GM13976 (cell line): ENCODE measurements around the gene NAT14.

Source experiments
- DNase-seq: peaks from one replicate; pipeline ENCODE4 v3.0.0; 2012; ENCODE audit warnings: low spot score
- in situ Hi-C: fragments of 300-500 bp; cut with MboI; formaldehyde crosslinking; loops from one replicate; pipeline ENCODE4 v1.12.0; 2022; ENCODE audit warnings: low sequenced_read_pairs, mixed read lengths, inconsistent platforms; ENCODE audit not compliant: unreplicated experiment
- TF ChIP-seq, protein P1 (sequence below): IDR thresholded peaks from 2 replicates; pipeline ENCODE4 v1.5.1; 2012; ENCODE audit warnings: borderline replicate concordance, mild to moderate bottlenecking; ENCODE audit not compliant: insufficient read depth; ENCODE audit errors: extremely low read depth, missing control alignments, control extremely low read depth

NAT14 gene

DNA sequence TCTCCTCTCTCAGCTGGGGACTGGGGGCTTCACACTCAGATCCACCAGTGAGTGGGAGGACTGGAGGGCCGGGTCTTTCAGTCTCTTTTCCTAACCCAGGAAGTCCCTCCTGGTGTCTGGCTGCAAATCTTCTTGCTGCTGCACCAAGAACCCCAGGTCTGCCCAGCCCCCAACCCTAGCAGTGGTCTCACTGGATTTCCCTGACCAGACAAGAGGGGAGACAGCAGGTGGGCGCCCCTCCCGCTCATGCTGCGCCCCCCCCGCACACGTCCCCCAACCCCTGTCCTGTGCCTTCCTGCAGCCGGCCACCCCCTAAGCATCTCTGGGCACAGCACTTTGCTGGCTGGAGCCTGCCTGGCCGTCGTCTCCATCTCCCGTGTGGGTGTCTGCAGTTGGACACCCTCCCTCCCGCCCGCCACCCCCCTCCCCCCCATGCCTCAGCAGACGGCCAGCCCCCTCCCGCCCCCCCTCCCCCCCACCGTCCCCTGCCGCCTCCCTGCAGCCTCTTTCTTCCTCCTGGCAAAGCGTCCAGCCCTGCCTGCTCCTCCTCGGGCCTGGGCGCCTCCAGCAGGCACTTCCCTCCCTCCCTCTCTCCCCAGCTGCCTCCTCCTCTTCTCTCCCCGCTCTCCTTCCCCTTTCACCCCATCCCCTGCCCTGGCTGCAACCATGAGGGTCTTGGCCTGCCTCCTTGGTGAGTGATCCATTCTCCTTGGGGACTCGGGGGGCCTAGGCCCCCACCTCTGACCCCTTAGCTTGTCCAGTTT, 3.1 kb downstream of the NAT14 start, which contains the start of gene SSC5D:
Gene SSC5D, plus strand, starts transcription at position 513 of the 764 bp plus-strand sequence. Its CDS starts 154 bp downstream, at position 667.
- in situ Hi-C loops, result no loop called here
- TF ChIP-seq, protein P1, sequence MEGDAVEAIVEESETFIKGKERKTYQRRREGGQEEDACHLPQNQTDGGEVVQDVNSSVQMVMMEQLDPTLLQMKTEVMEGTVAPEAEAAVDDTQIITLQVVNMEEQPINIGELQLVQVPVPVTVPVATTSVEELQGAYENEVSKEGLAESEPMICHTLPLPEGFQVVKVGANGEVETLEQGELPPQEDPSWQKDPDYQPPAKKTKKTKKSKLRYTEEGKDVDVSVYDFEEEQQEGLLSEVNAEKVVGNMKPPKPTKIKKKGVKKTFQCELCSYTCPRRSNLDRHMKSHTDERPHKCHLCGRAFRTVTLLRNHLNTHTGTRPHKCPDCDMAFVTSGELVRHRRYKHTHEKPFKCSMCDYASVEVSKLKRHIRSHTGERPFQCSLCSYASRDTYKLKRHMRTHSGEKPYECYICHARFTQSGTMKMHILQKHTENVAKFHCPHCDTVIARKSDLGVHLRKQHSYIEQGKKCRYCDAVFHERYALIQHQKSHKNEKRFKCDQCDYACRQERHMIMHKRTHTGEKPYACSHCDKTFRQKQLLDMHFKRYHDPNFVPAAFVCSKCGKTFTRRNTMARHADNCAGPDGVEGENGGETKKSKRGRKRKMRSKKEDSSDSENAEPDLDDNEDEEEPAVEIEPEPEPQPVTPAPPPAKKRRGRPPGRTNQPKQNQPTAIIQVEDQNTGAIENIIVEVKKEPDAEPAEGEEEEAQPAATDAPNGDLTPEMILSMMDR, result no peak
- no peak for DNase-seq

DNA sequence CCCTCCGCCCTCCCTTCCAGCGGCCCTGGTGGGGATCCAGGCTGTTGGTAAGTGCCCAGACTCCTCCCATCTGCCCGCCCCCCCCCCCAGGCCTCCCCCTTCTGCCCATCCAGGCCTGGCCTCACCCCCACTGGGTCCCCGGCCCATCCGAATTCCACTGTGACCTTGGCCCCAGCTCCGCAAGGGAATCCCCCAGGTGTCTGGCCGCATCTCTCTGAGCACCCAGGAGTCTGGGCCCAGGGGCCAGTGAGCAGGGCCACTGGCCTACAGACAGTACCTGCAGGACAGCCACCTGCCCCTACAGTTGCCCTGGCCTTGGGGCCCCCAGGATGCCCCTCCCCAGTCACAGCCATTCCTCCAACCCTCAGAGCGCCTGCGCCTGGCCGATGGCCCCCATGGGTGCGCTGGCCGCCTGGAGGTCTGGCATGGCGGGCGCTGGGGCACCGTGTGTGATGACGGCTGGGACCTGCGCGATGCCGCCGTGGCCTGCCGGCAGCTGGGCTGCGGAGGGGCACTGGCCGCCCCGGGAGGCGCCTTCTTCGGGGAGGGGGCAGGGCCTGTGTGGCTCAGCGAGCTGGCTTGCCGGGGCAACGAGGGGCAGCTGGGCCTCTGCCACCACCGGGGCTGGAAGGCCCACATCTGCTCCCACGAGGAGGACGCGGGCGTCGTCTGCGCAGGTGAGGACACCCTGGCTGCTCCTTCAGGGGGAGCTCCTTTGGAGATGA, 4.2 kb downstream of the NAT14 start:
- in situ Hi-C loops, result no loop called here
- TF ChIP-seq, protein P1, result no peak
- DNase-seq, result no peak

DNA sequence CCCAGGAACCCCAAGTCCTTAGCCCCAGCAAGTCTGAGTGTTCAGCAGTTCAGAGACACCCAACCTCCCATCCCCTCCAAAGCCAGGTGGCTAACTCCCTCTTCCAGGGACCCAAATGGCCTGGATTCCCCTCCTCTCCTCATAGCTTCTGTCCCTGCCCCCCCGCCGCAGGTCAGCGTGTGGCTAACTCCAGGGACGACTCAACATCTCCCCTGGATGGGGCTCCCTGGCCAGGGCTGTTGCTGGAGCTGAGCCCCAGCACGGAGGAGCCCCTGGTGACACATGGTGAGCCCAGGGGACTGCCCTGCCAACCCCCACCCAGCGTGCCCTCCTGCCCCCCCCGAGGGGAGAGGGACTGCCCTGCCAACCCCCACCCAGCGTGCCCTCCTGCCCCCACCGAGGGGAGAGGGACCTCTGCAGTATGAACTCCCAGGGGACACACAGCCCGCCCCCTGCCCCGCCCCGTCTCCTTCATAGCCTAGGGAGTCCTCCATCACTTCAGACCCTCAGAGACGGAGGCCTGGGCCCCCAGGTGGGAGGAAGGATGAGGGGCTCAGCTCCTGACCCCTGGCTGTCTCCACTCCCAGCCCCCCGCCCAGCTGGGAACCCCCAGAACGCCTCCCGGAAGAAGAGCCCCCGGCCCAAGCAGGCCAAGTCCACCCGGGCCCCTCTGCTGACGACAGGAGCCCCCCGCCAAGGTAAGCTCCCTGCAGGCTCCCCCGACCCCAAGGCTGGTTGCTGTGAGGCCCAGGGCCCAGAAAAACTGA, 4.9 kb downstream of the NAT14 start:
- in situ Hi-C loops, result no loop called here
- no peak for DNase-seq
- TF ChIP-seq, protein P1, result no peak

DNA sequence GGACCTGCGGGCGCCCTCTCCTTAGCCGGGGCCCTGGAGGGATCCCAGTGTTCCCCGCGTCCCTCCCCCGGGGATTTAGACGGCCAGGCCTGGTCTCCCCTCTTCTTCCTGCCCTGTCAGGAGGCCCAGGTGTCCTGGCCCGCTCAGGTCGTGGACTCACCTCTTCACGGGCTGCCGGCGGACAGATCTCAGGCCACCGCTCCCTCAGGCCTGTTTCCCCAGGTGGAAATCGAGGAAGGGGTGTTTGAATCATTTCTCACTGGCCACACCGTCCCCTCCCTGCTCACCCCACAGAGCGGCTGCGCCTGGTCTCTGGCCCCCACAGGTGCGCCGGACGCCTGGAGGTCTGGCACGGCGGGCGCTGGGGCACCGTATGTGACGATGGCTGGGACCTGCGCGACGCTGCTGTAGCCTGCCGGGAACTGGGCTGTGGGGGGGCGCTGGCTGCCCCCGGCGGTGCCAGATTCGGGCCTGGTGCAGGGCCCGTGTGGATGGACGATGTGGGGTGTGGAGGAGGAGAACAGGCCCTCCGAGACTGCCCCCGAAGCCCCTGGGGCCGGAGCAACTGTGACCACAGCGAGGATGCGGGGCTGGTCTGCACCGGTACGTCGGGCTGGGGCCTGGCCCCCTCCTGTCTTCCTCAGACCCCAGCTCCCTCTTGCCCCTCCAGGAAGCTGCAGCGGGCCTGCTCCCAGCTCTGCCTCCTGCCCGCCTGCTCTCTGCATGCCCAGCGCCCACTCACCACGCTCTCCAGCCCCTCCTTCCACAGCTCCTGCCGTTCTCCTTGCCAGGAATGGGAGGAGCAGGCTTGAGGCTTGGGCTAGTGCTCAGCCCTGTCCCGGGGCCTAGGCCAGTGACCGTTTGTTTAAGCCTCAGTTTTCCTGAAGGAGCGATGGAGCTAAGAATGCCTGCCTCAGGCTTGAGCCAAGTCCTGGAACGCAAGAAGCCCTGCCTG, 5.8 kb downstream of the NAT14 start:
- no peak for DNase-seq
- in situ Hi-C loops, result no loop called here
- TF ChIP-seq, protein P1, result no peak

DNA sequence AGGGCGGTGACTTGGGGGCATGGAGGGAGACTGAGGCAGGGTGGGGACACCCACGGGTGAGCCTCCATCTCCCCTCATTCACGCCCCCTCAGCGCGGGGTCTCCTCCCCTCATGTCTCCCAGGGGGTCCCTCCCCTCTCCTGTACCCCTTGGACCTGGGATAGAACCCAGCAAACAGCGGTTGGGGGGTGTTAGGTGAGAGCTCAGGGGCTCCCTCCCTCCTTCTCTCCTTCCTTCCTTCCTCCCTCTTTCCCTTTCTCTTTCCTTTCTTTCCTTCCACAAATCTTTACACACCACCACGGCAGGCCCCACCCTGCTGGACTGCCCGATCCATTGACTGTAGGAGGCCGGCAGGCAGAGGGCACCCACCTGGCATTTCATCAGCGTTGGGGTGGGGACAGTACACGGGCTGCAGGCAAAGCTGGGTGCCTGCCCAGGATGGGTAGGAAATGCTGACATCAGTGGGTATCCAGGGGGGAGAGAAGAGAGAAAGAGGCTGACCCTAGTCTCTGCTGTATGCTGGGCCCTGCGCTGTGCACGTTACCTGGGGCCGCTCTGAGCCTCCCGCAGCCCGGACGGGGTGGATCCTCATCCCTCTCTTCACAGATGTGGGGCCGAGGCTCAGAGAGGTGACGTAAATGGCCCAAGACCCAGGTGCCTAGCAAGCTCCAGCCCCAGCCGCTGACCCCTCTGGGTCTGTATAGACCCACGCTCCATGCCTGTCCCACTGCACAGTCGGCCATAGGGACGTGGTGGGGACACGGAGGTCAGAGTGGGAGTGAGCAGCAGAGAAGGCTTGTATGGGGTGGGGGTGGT, 6.8 kb downstream of the NAT14 start:
- in situ Hi-C loops, result no loop called here
- DNase-seq, result no peak

More for the DNA sequence above, 6.8 kb downstream of the NAT14 start:
- TF ChIP-seq, protein P1, result no peak
